ENCODE results near the gene SLC2A9.

The SLC2A9 gene

DNA sequence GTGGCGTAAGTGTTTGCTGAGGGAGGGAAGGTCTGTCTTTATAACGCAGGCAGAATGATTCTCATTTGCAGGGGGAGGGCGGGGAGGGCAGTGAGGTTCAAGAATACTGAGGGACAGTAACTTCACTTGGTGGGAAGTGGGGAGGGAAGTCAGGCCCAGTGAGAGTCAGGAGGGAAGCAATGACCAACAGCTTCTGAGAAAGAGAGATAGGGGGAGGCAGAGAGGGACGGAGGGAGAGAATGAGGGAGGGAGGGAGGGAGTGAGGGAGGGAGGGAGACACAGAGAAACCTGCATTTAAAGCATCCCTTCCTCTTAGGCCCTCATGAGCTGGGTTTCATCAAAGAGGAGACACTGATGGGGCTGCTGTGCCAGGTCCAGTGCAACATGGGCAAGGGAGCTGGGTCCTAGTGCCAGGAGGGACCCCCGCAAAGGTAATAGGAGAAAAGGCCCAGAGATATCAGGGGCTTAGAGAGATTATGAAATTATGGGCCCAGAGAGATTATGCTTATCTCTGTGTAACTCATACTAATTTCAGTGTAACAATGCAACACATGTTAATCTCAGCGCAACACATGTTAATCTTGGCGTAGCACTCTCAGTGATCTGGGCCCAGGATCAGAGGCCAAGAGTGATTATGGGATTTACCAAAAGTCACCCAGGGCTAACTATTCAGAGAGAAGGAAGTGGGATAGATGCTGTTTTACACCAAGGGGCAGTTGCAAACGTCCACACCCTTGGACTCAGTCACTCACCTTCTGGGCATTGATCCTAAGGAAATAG lies 127.8 kb downstream of the SLC2A9 start:
- ATAC-seq (replicated peaks; ENCODE audit: extremely low read depth, poor library complexity, severe bottlenecking) (no peak), DNase-seq (ENCODE audit: low spot score in 2 of 2) (no peak)
- Mint-ChIP-seq H3K9me3 (no peaks in the 10 kb centered on the region), H3K4me1 (no peaks in the 10 kb centered on the region), H3K4me3 (no peak overlapping the region), H3K27ac (ENCODE audit: low read depth) (no peak overlapping the region), H3K27me3 (peaks cover 31% of the 10 kb centered on the region), H3K36me3 (ENCODE audit: insufficient read depth) (no peaks in the 10 kb centered on the region)

DNA sequence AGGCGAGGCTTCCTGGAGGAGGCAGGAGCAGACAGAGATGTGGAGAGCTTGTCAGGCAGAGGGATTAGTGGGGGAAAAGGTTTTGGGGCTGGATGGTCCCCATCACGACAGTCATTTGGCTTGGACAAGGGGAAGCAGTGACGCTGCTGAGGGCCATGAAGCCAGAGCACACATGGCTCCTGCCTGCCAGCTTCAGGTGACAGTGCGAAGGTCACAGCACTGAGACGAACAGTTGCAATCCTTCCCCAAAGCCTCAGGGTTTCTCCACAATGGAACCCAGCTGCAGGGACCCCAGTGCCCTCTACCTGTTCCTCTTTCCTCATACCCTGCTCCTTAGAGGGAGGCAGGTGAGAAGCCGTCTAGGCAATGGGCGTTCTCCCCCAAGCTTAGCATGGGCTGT lies 129.6 kb downstream of the SLC2A9 start:
- DNase-seq (ENCODE audit: low spot score in 2 of 2) (no peak), ATAC-seq (replicated peaks; ENCODE audit: extremely low read depth, poor library complexity, severe bottlenecking) (no peak)
- peaks cover 27% of the 10 kb centered on the region for H3K27me3 Mint-ChIP-seq
- no peaks in the 10 kb centered on the region for H3K9me3 Mint-ChIP-seq
- no peak overlapping the region for H3K27ac Mint-ChIP-seq (ENCODE audit: low read depth)
- no peak overlapping the region for H3K4me3 Mint-ChIP-seq
- no peaks in the 10 kb centered on the region for H3K4me1 Mint-ChIP-seq
- no peaks in the 10 kb centered on the region for H3K36me3 Mint-ChIP-seq (ENCODE audit: insufficient read depth)

DNA sequence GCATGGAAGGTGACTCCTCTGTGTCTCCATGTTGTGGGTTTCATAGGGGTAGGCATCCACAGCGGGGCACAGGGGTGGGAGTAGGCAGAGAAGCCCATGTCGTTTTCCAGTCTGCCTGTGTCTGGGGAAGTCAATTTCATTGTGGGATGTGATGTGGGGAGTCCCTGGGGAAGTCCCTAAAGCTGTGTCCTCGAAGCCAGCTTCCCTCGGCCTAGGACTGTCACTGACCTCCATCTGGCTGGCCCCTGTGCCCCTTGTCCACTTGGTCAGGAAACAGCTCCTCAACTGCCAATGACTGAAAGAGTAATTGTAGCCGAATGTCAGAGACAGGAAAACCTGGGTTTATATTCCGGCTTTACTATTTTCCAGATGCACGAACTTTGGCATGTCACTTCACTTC lies 130.2 kb downstream of the SLC2A9 start:
- H3K4me3 Mint-ChIP-seq: no peak overlapping the region
- ATAC-seq (replicated peaks; ENCODE audit: extremely low read depth, poor library complexity, severe bottlenecking) (no peak), DNase-seq (ENCODE audit: low spot score in 2 of 2) (no peak)
- no peaks in the 10 kb centered on the region for H3K9me3 Mint-ChIP-seq
- H3K36me3 Mint-ChIP-seq (ENCODE audit: insufficient read depth): no peaks in the 10 kb centered on the region
- no peaks in the 10 kb centered on the region for H3K4me1 Mint-ChIP-seq
- peaks cover 27% of the 10 kb centered on the region for H3K27me3 Mint-ChIP-seq
- H3K27ac Mint-ChIP-seq (ENCODE audit: low read depth): no peak overlapping the region

DNA sequence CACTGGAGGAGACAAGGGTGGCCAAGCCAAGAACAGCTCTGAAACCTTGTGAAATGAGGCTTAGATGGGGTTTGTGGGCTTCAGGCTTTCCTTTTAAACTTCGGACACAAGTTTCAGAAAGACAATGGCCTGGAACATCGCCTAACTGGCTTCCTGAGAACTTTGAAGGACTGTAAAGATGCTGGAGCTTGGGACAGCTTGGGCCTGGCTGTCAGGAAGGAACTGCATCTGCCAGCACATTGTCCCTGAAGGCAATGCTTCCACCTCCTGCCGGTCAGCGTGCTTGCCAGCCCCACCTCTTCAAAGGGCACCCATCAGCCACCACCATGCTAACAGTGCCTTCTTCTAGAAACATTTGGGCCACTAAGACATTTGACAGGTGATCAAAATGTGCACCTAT lies 132.0 kb downstream of the SLC2A9 start:
- H3K27me3 Mint-ChIP-seq: peaks cover 27% of the 10 kb centered on the region
- DNase-seq (ENCODE audit: low spot score in 2 of 2) (no peak), ATAC-seq (replicated peaks; ENCODE audit: extremely low read depth, poor library complexity, severe bottlenecking) (no peak)
- no peak overlapping the region for H3K4me3 Mint-ChIP-seq
- H3K9me3 Mint-ChIP-seq: no peaks in the 10 kb centered on the region
- H3K27ac Mint-ChIP-seq (ENCODE audit: low read depth): no peak overlapping the region
- no peaks in the 10 kb centered on the region for H3K4me1 Mint-ChIP-seq
- no peaks in the 10 kb centered on the region for H3K36me3 Mint-ChIP-seq (ENCODE audit: insufficient read depth)

DNA sequence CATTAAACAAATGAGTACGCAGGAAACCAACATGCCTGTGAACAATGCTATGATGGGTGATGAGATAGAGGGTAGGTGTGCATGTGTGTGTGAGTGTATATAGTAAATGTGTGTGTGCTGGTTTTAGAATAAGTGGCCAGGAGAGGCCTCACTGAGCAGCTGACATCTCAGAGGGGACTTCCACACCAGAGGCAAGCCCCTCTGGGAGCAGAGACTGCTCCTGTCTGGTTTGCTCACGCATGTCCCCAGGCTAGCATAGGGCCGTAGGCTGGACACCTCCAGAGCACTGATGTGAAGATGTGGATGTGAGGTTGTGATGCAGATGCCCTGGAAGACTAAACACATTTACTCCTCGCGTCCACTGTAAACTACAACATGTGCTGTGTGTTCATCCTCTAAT lies 135.3 kb downstream of the SLC2A9 start:
- no peak for ATAC-seq (replicated peaks; ENCODE audit: extremely low read depth, poor library complexity, severe bottlenecking)
- H3K27me3 Mint-ChIP-seq: peaks cover 23% of the 10 kb centered on the region
- H3K36me3 Mint-ChIP-seq (ENCODE audit: insufficient read depth): no peaks in the 10 kb centered on the region
- no peak overlapping the region for H3K4me3 Mint-ChIP-seq
- H3K9me3 Mint-ChIP-seq: no peaks in the 10 kb centered on the region
- H3K27ac Mint-ChIP-seq (ENCODE audit: low read depth): no peak overlapping the region
- no peaks in the 10 kb centered on the region for H3K4me1 Mint-ChIP-seq
- no peak for DNase-seq (ENCODE audit: low spot score in 2 of 2)

DNA sequence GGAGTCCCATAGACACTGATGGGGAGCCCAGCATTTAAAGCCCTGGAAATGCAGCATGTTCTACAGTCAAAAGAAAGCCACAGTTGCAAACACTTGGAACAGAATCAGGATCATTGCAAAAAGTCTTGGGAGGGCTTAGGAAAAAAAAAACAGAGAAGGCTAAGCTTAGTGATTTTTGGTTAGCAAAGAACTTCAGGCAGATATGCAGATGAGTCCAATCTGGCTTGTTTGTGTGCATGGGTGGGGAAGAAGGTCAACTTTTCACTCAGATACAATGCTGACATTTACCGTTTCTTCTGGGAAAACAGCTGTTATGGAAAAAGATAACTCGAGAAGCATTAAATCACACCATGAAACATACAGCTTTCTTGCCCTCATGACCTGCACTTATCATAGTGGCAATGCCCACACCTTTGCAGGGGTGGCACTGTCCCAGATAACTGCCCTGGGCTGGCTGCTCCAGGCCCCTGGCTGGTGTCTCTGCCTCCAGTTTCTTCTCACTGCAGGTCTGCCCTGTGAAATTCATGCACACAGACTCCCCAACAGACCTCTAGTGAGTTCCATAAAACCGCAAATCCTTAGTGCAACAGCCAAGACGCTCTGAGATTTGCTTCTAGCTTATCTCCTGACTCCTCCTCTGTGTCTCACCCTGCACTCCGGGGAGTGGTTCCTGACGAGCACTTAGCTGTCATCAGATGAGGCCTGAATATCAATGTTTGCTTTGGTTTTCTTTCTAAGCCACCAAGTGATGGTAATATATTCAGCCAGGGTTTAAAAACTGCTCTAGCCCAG lies 140.7 kb downstream of the SLC2A9 start:
- no peak for DNase-seq (ENCODE audit: low spot score in 2 of 2)
- Mint-ChIP-seq H3K36me3 (ENCODE audit: insufficient read depth) (no peaks in the 10 kb centered on the region), H3K9me3 (no peaks in the 10 kb centered on the region), H3K27me3 (peaks cover 36% of the 10 kb centered on the region), H3K4me3 (no peak overlapping the region), H3K4me1 (no peaks in the 10 kb centered on the region), H3K27ac (ENCODE audit: low read depth) (no peak overlapping the region)
- no peak for ATAC-seq (replicated peaks; ENCODE audit: extremely low read depth, poor library complexity, severe bottlenecking)

DNA sequence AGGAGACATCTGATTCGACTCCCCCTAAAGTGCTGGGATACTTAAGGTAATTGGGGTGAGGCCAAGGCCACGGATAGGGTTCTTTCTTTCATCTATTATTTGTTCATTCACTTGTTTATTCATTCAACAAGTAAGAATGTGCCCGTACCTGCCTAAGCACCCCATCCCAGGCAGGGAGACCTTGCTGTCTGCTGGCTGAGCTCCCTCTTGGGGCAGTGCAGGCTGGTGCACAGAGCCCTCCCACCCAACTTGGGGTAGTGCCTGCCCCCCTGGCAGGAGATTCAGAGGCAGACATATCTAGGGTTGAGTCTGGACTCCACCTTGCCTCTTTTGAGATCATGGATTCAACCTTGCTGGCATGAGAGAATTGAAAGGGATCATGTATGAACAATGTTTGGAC lies 144.2 kb downstream of the SLC2A9 start:
- Mint-ChIP-seq H3K27me3 (peaks cover 36% of the 10 kb centered on the region), H3K27ac (ENCODE audit: low read depth) (no peak overlapping the region), H3K9me3 (no peaks in the 10 kb centered on the region), H3K4me3 (no peak overlapping the region), H3K36me3 (ENCODE audit: insufficient read depth) (no peaks in the 10 kb centered on the region), H3K4me1 (no peaks in the 10 kb centered on the region)
- DNase-seq (ENCODE audit: low spot score in 2 of 2) (no peak), ATAC-seq (replicated peaks; ENCODE audit: extremely low read depth, poor library complexity, severe bottlenecking) (no peak)

DNA sequence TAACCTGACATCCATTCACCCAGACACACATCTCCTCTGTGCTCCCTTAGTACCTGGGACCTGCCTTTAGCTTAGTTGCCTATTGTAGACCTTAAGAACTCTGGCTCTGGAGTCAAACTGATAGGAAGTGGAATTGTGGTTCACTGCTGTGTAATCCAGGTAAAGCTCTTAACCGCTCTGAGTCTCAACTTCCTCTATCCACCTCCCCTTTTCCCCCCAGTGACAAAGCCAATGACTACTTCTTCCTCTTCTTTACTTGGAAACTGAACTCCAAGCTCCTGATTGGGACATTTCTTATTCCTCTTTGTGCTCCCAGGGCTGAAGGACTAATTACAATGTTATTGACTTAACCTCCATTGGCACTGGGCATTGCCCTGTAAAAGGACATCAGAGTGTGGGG lies 145.8 kb downstream of the SLC2A9 start:
- H3K27me3 Mint-ChIP-seq: peaks cover 36% of the 10 kb centered on the region
- ATAC-seq (replicated peaks; ENCODE audit: extremely low read depth, poor library complexity, severe bottlenecking): no peak

DNA sequence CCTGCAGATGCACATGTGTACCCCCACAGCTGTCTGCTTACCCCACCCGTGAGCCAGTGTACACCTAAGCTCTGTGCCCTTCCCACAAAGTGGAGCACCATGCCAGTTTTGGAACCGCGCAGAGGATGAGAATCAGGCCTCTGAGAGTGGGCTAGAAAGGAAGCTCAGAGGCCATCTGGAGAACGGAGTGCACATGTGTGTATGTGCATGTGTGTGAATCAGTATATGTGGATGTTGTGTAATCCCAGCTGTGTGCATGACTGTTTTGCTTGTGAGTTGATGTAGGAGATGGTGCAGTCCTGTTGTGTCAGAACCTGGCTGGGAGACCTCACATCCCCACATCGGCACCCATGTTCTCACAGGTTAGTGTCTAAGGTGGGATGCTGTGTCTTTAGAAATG lies 146.9 kb downstream of the SLC2A9 start:
- Mint-ChIP-seq H3K4me1 (no peaks in the 10 kb centered on the region), H3K27ac (ENCODE audit: low read depth) (no peak overlapping the region), H3K27me3 (peaks cover 33% of the 10 kb centered on the region), H3K36me3 (ENCODE audit: insufficient read depth) (no peaks in the 10 kb centered on the region), H3K9me3 (no peaks in the 10 kb centered on the region), H3K4me3 (no peak overlapping the region)
- no peak for DNase-seq (ENCODE audit: low spot score in 2 of 2)
- ATAC-seq (replicated peaks; ENCODE audit: extremely low read depth, poor library complexity, severe bottlenecking): no peak

More for the DNA sequence above, 145.8 kb downstream of the SLC2A9 start:
- Mint-ChIP-seq H3K36me3 (ENCODE audit: insufficient read depth) (no peaks in the 10 kb centered on the region), H3K27ac (ENCODE audit: low read depth) (no peak overlapping the region), H3K4me3 (no peak overlapping the region), H3K4me1 (no peaks in the 10 kb centered on the region), H3K9me3 (no peaks in the 10 kb centered on the region)
- no peak for DNase-seq (ENCODE audit: low spot score in 2 of 2)

DNA sequence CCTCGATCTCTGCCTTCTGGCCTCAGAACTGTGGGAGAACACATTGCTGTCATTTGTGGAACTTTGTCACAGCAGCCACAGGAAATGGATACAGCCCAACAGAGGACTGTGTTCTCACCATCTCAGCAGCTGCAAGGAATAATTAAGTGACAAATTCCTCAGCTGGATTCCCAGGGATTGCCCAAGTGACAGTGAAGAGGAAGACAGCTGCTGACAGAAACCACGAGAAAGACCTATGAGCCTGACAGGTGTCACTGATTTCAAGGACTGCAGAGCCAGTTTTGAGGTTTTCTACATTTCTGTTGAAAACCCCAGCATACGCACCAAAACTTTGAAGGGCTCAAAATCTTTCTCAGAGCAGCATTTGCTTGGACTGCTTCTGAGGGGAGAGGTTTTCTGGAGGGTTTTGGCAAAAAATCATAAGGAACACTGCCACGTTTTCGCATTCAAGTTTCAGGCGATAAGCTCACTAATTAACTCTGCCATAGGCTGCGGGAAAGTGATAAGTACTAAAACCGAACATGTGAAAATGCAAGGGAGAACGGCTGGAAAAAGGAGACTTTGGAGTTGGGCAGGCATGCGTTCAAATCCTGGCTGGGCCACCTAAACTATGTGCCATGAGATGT lies 151.0 kb downstream of the SLC2A9 start:
- Mint-ChIP-seq H3K36me3 (ENCODE audit: insufficient read depth) (no peaks in the 10 kb centered on the region), H3K27me3 (peaks cover 9% of the 10 kb centered on the region)
- no peak for ATAC-seq (replicated peaks; ENCODE audit: extremely low read depth, poor library complexity, severe bottlenecking)

DNA sequence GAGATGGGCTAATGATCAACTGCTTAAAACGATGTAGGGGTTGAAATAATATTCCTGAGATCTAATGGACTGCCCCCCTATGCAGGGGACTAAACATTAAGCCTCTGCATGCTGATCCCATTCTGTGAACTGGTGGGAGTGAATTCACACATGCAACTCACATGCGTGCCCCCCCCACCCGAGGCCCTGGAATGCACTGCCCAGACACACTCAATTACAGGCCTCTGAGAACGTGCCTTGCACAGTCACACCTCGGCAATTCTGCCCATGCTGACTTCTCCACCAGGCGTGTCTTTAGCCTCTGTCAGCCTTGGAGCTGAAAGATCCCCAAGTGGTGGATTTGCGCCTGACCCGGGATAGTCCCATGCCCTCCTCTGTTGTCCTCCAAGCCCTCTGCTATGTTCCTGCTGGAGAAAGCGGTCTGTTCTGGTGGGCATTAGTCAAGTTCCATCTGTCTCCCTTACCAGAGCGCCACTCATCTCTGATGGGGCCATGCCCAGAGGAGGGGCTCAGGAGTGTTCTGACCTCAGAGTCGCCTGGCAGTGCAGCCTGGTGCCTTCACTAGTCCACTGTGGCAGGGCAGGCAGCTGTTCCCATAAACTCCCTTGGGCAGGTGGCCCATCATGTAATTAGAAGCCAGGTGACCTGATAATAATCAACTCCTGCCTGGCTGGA lies 153.4 kb downstream of the SLC2A9 start:
- Mint-ChIP-seq H3K9me3 (no peaks in the 10 kb centered on the region), H3K27ac (ENCODE audit: low read depth) (no peak overlapping the region), H3K4me3 (no peak overlapping the region), H3K27me3 (peaks cover 9% of the 10 kb centered on the region), H3K4me1 (no peaks in the 10 kb centered on the region), H3K36me3 (ENCODE audit: insufficient read depth) (no peaks in the 10 kb centered on the region)
- ATAC-seq (replicated peaks; ENCODE audit: extremely low read depth, poor library complexity, severe bottlenecking) (no peak), DNase-seq (ENCODE audit: low spot score in 2 of 2) (no peak)

More for the DNA sequence above, 151.0 kb downstream of the SLC2A9 start:
- no peak overlapping the region for H3K27ac Mint-ChIP-seq (ENCODE audit: low read depth)
- no peak for DNase-seq (ENCODE audit: low spot score in 2 of 2)
- H3K4me1 Mint-ChIP-seq: no peaks in the 10 kb centered on the region
- no peaks in the 10 kb centered on the region for H3K9me3 Mint-ChIP-seq
- no peak overlapping the region for H3K4me3 Mint-ChIP-seq

DNA sequence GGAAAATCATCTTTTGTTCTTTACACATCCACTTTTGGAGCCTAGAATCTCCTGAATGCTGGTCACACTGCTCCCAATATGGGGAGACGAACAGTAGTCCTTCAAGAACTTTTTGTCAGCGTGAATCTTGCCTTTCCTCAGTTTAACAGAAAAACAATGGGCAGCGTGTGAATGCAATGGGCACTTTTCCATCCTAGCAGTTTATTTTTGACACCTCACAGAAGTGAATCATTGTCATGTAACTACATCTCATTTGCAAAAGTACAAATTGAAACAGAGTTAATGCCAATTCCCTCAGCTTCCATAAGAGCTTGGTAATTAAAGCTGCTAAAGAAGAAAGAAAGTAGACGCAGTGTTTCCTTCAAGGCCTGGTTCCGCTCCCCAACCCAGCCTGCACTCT lies 154.4 kb downstream of the SLC2A9 start:
- DNase-seq (ENCODE audit: low spot score in 2 of 2) (no peak), ATAC-seq (replicated peaks; ENCODE audit: extremely low read depth, poor library complexity, severe bottlenecking) (no peak)
- Mint-ChIP-seq H3K36me3 (ENCODE audit: insufficient read depth) (no peaks in the 10 kb centered on the region), H3K27ac (ENCODE audit: low read depth) (no peak overlapping the region), H3K27me3 (peaks cover 9% of the 10 kb centered on the region), H3K9me3 (no peaks in the 10 kb centered on the region), H3K4me1 (no peaks in the 10 kb centered on the region), H3K4me3 (no peak overlapping the region)
